Stimulated activated CD4-positive, alpha-beta T cell treated with anti-CD3 and anti-CD28 coated beads, Interleukin-1b, Interleukin-23, amount 100 ng/mL, for 4 hours (primary cell): ENCODE data around the gene ANKRD23.

Source experiments
- DNase-seq, 2 donors: peaks; one replicate each; pipeline ENCODE4 v3.0.0-alpha.2; 2020; ENCODE audit warnings: low read depth in 2 of 2

ANKRD23 gene

DNA sequence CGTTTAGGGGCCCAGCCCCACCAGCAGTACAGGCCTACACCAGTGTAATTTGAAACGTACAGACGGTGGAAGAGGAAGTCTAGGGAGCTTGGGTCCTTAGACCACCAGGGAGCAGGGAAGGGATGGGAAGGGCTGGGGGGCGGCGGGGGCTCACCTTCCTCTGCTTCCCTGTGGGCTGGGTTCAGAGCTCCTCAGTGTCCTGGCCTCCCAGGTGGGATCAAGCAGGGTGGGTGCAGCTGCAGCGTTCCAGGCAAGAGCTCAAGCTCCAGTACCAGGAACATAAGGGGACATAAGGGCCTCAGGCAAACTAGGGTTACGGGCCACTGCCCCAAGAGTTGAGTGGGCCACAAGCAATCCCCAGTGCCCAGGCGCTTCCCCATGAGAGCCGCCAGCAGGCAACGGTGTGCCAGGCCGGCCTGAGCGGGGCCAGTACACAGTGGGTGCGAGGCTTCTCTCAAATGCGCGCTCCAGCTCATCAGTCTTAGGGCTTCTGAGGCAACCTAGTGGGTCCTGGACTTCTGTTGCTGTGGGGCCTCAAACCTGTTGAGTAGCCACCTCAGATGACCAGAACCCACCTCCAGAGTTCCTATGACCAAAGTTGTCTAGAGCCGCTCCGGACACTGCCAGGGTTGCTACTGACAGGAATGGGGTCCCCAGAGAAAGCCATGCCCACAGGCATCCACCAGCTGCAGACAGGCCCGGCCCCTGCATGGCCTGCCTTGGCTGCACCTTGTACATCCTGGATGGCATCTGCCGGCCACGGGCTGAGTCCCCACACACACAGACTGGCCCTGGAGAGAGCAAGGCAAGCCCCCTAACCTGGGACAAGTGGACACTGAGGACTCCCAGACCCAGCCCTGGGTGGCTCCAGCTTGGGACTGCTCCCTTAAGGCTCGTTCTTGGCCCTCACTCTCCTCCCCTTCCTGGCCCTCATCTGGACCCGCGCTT, 5.2 kb downstream of the ANKRD23 start:
- no peak for DNase-seq

DNA sequence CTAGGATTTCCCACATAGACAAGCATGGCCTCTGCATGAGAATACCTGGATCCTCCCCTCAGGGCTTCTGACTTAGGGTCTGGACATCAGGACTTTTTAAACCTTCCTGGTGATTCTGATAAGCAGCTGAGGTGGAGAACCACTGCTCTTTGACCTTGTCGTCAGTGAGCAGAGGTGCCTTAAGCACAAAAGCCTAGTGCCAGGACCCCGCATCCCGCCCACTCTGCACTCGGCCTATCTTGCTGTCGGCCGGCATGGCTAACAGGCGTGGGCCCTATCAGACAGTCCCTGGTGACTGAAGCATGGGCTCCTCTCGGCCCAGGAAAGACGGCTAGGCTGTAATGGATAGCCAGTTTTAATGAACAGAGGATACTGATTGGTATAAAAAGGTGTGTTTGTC, 6.2 kb downstream of the ANKRD23 start:
- DNase-seq = no peak

DNA sequence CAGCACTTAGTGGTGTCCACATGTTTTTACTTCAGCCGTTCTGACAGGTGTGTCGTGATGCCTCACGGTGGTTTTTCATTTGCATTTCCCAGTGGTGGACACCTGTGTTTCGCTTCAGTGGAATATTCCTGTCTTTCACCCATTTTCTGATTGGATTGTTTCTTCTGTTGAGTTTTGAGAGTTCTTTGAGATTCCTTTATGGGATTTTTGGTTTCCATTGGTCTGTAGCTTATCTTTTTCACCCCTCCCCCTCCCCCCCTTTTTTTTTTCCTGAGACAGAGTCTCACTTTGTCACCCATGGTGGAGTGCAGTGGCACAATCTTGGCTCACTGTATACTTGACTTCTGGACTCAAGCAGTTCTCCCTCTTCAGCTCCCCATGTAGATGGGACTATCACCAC, 8.0 kb downstream of the ANKRD23 start:
- no peak for DNase-seq

DNA sequence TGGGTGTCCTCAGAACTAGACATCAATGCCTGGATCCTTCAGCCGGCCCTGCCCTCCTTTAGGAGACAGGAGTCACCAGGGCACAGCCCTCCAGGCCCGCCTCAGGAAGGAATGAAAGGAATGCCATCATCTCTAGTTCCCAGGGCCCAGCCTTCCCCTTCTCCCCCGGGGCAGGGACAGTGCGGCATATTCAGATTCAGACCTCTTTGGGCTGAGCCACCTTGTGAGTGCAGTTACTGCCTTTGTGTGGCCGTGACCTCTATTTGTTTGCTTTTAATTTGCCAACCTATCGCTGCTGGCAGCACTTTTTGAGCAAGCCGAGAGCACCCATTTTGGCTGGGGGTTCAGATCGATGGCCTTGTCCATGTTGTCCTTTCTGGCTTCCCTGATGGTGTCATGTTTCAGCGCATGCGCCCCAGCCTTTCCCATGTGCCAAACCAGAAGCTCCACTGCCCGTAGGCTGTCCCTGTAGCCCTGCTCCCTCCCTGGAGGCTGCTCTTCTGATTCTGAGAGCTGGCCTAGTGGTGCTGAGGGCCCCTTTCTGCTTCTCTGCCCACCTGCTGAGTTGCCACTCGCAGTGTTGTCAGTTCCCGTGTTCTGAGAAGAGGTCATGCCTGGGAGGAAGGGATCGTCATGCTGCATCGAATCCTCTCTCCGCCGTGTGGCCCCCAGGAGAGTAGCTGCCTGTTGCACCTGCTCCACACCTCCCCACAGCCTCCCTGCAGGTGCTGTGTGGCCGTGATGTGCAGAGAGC, 10.9 kb downstream of the ANKRD23 start:
- no peak for DNase-seq

DNA sequence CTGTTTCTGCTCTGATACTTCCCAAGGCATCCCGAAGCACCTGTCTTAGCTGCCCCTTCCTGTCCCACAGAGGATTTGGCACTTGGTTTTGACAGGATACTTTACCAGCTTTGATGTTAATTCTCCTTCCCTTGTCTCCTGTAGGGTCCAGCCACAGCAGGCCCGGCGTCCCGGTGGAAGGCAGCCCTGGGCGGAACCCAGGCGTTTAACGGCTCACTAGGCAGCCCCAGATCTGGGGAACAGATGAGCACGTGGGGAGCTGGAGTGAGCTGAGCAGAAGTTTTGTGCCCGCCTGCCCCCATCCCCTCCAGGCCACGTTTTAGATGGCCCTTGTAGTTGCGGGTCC, 11.4 kb downstream of the ANKRD23 start:
- no peak for DNase-seq

DNA sequence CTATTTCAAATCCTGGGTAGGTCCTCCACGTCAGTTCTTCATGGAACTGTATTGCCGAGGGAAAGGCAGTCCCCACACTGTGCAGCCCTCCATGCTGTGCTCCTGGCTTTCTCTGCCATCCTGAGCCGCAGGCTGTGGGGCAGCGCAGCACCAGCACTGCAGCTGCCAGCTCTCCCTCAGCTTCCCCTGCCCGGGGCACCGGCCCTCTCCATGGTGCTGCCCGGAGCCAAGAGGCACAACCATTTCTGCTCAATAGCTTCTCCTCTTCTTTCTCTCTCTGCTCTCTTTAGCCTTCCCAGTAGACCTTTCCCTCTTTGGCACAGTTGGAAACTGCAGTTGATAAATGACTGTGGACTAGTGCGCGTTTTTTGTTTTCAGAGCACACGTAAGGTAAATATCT, 12.1 kb downstream of the ANKRD23 start:
- no peak for DNase-seq

DNA sequence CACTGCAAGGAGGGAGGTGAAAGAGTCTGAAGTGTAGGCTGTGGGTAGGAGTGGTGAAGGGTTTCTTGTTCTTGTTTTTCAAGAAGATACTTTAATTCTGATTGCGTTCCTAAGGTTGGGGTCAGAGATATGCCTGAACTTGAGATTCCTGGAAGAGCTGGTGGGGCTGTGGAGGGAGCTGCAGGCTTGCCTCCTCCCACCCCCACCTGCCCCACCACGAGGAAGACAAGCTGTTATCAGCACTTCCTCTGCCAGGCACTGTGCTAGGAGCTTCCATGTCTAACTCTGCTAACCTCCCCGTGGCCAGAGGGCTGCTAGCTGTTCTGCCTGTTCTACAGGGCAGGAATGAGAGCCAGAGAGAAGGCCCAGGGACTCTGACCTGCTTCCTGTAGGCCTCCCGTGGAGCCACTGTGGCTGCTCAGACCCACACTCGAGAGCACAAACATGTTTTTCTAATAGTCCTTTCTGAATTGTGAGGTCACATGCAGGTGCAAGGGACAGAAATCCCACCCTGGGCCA, 13.7 kb downstream of the ANKRD23 start:
- DNase-seq = no peak

DNA sequence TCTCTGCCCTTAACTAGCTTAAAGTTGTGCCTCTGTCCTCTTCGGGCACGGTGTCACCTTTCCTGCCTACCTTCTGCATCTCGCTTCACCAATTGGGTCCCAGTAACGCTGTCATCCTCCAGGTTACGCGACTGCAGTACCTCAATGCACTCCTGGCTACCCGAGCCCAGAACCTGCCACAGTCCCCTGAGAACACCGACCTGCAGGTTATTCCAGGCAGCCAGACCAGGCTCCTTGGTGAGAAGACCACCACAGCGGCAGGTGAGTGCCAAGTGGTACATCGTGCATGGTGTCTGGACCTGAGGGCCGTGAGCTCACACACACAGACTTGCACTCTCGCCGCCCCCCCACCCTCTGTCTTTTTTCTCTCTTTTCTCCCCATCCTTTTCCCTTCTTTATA, 14.9 kb downstream of the ANKRD23 start:
- no peak for DNase-seq

DNA sequence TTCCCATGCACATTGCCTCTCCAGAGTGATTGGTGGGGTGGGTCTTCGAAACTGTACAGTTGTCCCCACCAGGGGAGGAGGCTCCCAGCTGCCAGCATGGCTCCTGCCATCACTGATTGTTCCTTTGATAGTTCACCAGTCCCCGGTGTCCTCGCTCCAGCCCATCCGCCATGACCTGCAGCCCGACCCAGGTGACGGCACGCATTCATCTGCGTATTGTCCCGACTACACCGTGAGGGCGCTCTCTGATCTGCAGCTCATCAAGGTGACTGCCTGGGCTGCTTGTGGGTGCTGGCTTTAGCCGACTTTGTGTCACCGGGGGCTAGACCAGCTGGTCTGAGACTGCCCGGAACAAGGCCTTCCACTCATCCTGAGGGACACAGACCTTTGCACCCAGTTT, 15.4 kb downstream of the ANKRD23 start:
- DNase-seq = no peak

DNA sequence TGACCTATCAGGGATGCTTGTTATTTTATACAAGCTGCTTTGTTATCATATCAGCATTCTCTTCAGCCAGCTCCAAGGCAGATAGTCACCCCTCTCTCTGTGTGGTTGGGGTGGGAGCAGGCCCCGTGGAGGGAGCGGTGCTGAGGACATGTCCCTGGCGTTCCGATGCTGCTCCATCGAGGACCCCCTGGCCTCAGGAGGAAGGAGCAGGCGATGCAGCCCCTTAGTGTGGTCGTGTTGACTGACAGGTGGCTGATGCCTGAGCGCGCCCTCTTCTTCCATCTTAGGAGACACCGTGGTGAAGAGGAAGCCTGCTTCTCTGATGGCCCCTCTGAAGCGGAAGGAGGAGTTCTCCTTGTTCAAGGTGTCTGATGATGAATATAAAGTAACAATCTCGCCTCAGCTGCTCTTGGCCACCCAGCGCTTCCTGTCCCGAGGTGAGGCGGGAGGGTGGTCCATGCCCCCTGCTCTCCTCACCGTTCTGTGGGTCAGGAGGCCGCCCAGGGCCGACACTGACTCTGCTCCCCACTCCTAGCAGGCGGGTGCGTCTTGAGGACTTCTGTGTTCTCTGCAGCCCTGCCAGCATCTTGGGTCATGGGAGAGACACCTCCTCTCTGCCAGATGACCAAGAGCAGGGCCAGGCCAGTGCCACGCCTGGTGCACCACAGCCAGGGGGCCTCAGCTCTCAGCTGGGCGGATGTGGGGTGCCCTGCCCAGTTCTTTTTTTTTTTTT, 17.1 kb downstream of the ANKRD23 start:
- DNase-seq = no peak

DNA sequence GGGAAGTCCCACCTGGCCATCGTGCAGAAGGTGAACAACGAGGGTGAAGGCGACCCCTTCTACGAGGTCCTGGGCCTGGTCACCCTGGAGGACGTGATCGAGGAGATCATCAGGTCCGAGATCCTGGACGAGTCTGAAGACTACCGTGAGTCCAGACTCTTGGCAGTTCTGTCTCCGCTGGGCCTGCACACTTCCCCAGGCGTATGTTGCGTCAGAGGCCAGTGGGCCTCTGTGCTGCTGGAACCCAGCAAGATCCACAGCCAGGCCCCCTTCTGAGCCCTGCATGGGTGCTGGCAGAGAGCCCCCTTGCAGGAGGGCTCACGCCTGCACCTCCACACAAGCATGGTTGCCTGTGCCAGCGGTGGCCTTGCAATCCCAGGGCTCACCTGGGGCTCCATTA, 18.8 kb downstream of the ANKRD23 start:
- no peak for DNase-seq

DNA sequence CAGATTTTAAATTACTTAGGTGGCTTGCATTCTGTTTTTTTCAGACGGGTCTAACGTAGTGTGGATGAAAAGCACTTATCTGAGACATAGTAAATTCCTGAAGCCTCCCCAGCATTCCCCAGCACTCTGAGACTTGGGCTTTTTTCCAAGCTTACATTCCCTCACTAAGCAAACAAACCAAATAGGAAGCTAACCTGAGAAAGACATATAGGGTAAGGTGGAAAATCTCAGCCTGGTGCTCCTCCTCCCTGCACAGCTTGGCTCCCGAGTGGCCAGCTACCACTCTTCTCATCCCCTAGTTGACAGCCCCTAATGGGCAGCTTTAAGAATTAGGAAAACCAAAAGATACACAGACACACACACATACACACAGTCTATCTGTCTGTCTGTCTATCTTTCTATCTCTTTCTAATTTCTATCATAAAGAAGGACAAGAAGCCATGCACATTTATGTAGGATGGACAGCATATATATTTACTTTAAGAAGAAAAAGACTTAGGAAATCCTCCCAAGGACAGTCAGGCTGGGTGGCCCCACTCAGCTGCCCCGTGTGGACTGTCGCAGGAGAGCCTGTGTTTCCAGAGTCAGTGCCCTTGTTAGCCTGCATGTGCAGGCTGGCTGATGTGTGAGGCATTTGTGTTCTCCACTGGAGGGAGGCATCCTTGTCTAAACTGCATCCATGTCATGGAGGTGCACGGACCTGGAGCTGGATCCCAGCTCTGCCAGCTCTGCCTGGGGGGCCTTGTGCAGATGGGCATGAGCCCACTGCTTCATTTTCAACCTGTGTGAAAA, 19.5 kb downstream of the ANKRD23 start:
- no peak for DNase-seq

DNA sequence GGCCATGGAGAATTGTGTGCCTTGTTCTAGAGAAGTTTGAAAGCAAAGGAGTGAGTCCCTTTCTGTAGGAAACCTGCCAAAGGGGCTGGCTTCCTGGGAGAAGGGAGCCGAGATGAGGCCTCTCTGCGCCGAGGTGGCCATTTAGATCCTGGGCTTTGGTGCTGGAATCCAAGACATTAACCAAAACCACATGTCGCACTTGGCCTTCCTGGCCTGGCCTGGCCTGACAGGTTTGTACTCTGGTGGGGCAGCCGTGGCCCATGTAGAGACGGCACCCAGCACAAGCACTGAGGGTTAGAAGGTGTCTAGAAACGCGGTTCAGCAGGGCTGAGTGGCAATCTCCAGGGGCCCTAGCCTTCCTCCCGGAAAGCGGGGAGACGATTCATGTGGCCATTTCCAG, 20.6 kb downstream of the ANKRD23 start:
- no peak for DNase-seq

DNA sequence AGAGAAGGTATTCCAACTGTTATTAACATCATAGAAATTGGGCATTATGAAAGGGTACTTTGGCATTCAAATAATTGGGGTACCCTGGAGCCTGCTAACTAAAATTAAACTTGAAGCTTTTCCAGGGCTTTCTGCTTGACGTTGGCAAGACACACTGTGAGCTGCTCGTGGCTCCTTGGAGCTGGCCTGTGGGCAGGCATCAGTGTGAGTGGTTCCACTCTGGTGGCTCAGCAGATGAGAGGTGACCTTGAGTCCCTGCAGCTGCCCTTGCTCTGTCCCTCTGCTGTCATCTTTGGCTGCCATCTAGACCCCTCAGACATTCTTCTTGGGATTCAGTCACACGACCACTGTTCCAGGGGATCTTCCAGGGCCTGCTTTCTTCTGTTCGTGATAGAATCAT, 21.0 kb downstream of the ANKRD23 start:
- DNase-seq = no peak

DNA sequence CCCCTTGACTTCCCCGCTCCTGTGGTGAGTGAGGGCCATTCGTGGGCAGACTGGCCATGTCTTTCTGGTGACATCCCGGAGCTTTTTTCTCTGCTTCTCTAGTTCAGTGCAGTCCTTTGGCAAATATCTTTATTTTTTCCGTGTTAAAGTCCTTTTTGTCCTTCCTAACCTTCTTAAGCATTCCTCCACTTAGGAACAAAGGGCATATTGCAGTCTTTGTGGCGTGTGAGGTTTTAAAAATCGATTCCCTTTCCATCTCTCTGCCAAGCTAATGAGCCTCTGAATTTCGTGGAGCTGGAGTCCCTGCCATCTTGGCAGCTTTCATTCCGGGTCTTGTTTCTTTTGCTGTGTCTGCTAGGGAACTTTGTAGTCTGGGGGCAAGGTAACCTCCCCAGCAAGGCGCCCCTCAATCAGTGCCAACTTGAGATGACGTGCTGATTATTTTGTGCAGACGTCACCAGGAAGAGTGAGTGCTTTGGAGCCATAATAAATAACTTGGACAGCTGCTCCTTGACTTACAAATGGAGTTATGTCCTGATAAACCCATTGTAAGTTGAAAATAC, 22.6 kb downstream of the ANKRD23 start:
- DNase-seq = no peak

DNA sequence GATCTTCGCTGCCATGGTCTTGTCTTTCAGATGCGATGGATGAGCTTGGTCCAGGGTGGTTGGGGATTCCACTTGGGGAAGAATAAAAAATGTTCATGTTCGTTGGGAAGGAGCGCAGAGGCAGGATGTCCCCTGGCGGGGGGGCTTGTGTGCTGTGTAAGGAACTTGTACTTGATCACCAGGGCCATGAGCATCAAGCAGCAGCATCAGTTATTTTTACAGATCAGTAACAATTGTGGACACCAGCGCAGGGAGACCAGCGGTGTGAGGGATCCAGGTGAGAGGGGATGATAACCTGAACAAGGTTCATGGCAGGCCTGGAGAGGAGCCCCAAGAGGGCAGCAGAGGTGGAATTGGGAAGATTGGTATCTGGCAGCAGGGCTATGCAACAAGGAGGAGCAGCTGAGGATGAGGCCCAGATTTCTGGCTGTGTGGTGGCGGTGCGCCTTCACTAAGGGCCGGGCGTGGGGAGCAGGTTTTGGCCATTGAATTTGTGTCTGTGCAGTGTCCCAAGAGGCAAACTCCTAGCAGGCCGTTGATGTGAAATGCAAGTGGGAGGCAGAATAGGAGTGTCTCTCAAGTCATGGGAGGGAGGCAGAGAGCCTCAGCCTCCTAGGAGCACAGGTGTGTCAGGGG, 23.8 kb downstream of the ANKRD23 start:
- DNase-seq = no peak

DNA sequence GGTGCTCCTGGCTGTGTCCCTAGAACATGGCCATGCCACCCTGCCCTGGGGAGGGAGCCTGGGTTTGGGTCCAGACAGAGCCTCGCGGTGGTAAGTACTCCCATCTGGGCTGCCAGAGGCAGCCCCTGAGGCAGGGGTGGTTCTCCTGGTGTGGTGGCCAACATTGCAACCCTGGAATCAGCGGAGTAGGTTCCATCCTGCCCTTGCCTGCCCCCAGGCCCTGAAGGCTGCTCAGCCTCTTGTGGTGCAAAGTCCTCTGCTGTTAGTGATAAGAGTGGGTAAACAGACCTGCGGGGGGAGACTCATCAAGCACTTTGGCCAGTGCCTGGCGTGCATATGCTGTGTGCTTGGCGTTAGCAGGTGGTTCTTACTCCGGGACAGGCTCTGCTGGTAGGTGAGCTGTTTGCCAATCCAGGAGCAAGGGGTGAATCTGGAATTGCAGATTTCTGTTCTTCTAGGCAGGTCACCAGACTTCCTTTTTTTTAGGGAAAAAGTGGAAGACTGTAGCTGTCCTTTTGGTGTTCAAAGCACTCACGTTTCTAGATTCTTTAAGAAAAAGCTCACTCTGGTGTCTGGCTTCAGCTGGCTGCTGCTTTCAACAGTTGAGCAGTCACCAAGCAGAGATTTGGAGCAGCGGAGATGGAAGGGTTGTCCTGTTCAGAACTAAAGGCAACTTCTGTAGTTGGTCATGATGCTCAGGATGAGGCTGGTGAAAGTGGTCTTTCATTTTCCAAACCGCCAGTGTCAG, 24.5 kb downstream of the ANKRD23 start:
- no peak for DNase-seq

DNA sequence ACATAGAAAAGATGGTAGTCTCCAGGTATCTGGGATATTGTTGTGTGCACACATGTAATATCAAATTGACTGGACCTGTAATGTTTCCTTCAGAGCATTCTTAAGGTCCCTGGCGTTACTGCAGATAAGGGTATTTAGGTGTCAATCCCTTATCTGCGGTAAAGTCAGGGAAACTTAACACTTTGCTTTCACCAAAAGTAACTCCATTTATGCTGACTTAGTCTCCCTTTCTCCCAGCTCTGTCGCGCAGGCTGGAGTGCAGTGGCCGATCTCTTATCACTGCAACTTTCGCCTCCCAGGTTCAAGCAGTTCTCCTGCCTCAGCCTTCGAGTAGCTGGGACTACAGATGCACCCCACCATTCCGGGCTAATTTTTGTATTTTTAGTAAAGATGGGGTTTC, 25.9 kb downstream of the ANKRD23 start:
- no peak for DNase-seq

DNA sequence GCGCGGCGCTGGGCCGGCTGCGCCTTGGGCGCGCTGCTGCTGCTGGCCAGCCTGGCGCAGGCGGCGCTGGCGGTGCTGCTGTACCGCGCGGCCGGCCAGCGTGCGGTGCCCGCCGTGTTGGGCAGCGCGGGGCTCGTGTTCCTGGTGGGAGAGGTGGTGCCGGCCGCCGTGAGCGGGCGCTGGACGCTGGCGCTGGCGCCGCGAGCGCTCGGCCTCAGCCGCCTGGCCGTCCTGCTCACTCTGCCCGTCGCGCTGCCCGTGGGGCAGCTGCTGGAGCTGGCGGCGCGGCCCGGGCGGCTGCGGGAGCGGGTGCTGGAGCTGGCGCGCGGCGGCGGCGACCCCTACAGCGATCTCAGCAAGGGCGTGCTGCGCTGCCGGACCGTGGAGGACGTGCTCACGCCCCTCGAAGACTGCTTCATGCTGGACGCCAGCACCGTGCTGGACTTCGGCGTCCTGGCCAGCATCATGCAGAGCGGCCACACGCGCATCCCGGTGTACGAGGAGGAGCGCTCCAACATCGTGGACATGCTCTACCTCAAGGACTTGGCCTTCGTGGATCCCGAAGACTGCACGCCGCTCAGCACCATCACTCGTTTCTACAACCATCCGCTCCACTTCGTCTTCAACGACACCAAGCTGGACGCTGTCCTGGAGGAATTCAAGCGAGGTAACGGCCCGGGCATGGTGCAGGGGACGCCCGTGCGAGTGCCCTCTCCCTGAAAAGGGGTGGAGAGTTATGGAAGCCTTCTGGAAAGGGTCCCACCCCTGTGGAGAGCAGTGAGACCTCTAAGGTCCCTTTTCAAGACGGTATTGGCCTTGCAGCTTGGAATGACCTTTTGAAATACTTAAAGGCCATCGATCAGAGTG, 26.8 kb downstream of the ANKRD23 start:
- DNase-seq = no peak
